ENCODE measurements around the gene PLXND1.

PLXND1 gene

DNA sequence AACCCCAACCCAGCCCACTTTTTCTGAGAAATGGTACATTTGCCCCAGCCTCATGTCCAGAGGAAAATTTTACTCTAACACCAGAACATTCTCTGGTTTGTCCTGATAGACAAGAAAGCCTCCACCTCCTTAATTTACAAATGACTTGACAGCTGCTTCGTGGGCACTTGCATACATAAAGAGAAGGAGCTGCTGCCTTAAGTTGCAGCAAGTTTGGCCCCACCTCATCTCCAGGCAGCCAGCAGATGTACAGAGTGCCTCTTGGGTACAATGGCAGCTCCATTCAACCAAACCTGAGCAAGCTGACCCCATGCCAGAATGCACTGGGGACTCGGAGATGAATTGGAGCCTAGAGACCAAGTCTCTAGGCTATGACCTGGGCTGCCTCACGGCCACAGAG is 69.7 kb downstream of the PLXND1 start:
- TF ChIP-seq, protein P1, sequence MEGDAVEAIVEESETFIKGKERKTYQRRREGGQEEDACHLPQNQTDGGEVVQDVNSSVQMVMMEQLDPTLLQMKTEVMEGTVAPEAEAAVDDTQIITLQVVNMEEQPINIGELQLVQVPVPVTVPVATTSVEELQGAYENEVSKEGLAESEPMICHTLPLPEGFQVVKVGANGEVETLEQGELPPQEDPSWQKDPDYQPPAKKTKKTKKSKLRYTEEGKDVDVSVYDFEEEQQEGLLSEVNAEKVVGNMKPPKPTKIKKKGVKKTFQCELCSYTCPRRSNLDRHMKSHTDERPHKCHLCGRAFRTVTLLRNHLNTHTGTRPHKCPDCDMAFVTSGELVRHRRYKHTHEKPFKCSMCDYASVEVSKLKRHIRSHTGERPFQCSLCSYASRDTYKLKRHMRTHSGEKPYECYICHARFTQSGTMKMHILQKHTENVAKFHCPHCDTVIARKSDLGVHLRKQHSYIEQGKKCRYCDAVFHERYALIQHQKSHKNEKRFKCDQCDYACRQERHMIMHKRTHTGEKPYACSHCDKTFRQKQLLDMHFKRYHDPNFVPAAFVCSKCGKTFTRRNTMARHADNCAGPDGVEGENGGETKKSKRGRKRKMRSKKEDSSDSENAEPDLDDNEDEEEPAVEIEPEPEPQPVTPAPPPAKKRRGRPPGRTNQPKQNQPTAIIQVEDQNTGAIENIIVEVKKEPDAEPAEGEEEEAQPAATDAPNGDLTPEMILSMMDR (IDR thresholded peaks at IDR 0.05; ENCODE audit: control insufficient read depth, insufficient read depth, low read depth, low read length, missing control alignments): no peak
- DNase-seq (ENCODE audit: low read depth): no peak
- H3K4me3 ChIP-seq (ENCODE audit: control insufficient read depth, low read depth, low read length): no peak overlapping the region

DNA sequence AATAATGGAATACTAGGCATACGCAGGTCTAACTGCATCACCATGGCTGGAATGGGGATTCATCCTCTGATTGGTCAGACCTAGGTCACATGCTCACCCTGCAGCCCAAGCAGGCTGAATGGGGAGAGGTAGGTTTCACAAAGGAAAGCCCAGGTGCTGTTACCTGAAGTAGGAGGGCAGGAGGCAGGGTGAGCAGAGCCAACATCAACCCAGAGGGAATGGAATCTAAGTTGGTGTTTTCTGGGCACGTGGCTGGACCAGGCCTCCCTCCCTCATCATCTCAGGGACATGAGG is 70.2 kb downstream of the PLXND1 start:
- no peak overlapping the region for H3K4me3 ChIP-seq (ENCODE audit: control insufficient read depth, low read depth, low read length)
- TF ChIP-seq, protein P1 (IDR thresholded peaks at IDR 0.05; ENCODE audit: control insufficient read depth, insufficient read depth, low read depth, low read length, missing control alignments): no peak
- DNase-seq (ENCODE audit: low read depth): no peak

GRCh38 chr3:129535075-129535474 is 71.4 kb downstream of the PLXND1 start:
- H3K4me3 ChIP-seq (ENCODE audit: control insufficient read depth, low read depth, low read length): no peak overlapping the region
- TF ChIP-seq, protein P1 (IDR thresholded peaks at IDR 0.05; ENCODE audit: control insufficient read depth, insufficient read depth, low read depth, low read length, missing control alignments): no peak
- no peak for DNase-seq (ENCODE audit: low read depth)

- no peak overlapping the region for H3K4me3 ChIP-seq (ENCODE audit: control insufficient read depth, low read depth, low read length)
- TF ChIP-seq, protein P1 (IDR thresholded peaks at IDR 0.05; ENCODE audit: control insufficient read depth, insufficient read depth, low read depth, low read length, missing control alignments): no peak
- DNase-seq (ENCODE audit: low read depth): no peak
Observed at GRCh38 chr3:129534428-129535027, 71.9 kb downstream of the PLXND1 start.

- H3K4me3 ChIP-seq (ENCODE audit: control insufficient read depth, low read depth, low read length): no peak overlapping the region
Observed at GRCh38 chr3:129533406-129533805, 73.1 kb downstream of the PLXND1 start.

GRCh38 chr3:129532261-129532660 is 74.2 kb downstream of the PLXND1 start:
- no peak for DNase-seq (ENCODE audit: low read depth)
- no peak overlapping the region for H3K4me3 ChIP-seq (ENCODE audit: control insufficient read depth, low read depth, low read length)
- TF ChIP-seq, protein P1 (IDR thresholded peaks at IDR 0.05; ENCODE audit: control insufficient read depth, insufficient read depth, low read depth, low read length, missing control alignments): no peak

More at GRCh38 chr3:129533406-129533805, 73.1 kb downstream of the PLXND1 start:
- no peak for DNase-seq (ENCODE audit: low read depth)
- TF ChIP-seq, protein P1 (IDR thresholded peaks at IDR 0.05; ENCODE audit: control insufficient read depth, insufficient read depth, low read depth, low read length, missing control alignments): no peak

- H3K4me3 ChIP-seq (ENCODE audit: control insufficient read depth, low read depth, low read length): no peak overlapping the region
- TF ChIP-seq, protein P1 (IDR thresholded peaks at IDR 0.05; ENCODE audit: control insufficient read depth, insufficient read depth, low read depth, low read length, missing control alignments): no peak
- no peak for DNase-seq (ENCODE audit: low read depth)
Observed at GRCh38 chr3:129531699-129532098, 74.8 kb downstream of the PLXND1 start.
